ENCODE data around the gene APOA4. TPM values are rescaled to one million over a fixed set of nuclear protein-coding genes. Genes with fewer than 3 reads are reported as not detected.

APOA4 gene
- not detected in 3 replicates for total RNA-seq
- long read RNA-seq = 0 reads

- H3K9me3 Mint-ChIP-seq (ENCODE audit: low read depth) = no peaks in the 10 kb centered on the region
- DNase-seq (ENCODE audit: low spot score) = no peak
These were observed at the start of gene APOA4 for GRCh38 chr11:116823031-116823843. Gene APOA4 (minus strand): TSS chr11:116823304. CDS start chr11:116823191, 113 bp downstream.

DNA sequence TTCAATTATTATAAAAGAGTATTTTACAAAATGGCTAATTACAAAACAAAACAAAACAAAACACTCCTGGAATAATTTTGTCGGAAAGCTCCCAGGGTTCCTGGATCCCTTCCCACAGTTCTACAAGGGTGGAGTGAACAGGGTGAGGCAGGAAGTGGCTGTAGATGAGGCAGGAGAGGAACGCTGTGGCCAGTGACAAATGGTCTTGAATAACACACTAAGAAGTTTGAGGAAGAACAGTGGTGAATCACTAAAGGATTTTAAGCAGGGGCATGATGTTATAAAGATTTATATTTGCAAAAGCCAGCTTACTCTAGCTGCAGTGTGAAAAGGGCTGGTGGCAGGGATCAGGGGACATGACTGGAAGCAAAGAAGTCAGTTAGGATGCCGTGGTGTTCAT is 48.1 kb upstream of the APOA4 start:
- Mint-ChIP-seq H3K27ac (ENCODE audit: unreplicated experiment) (peak overlapping the region; percentile 64), H3K36me3 (ENCODE audit: low read depth) (peaks cover 29% of the 10 kb centered on the region)
- no peak for DNase-seq (ENCODE audit: low spot score)

More at GRCh38 chr11:116823031-116823843, at the start of gene APOA4:
- no peak within 1 kb of the TSS for H3K27ac Mint-ChIP-seq (ENCODE audit: unreplicated experiment)
- no peak within 1 kb of the TSS for H3K4me3 Mint-ChIP-seq (ENCODE audit: unreplicated experiment)
- no peaks in the 10 kb centered on the region for H3K27me3 Mint-ChIP-seq (ENCODE audit: low read depth)
- H3K36me3 Mint-ChIP-seq (ENCODE audit: low read depth) = no peaks in the 10 kb centered on the region
- no peaks in the 10 kb centered on the region for H3K4me1 Mint-ChIP-seq (ENCODE audit: low read depth)
- no peak for TF ChIP-seq CTCF (IDR thresholded peaks at IDR 0.05)

DNA sequence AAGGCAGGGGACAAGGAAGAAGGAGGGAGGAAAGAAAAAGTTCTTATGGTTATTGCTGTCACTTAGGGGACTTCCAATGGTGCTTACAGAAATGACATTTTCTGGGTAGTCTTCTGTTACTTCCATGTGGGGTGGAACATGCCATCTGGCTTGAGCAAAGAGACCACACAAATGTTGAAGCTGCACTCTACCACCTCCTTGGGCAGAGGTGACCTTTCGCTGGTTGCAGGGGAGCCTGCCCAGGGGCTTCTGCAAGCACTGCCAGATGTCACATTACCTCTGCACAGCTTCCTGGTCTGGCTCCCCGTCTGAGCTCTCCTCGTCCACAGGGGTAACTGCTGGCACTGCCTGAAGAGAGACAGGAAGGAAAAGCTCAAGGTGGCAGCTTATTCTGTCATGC is 47.0 kb upstream of the APOA4 start:
- peaks cover 31% of the 10 kb centered on the region for H3K36me3 Mint-ChIP-seq (ENCODE audit: low read depth)
- TF ChIP-seq CTCF (IDR thresholded peaks at IDR 0.05) = no peak
- H3K9me3 Mint-ChIP-seq (ENCODE audit: low read depth) = no peaks in the 10 kb centered on the region

More for the DNA sequence above, 48.1 kb upstream of the APOA4 start:
- TF ChIP-seq CTCF (IDR thresholded peaks at IDR 0.05) = no peak
- Mint-ChIP-seq H3K4me3 (ENCODE audit: unreplicated experiment) (no peak overlapping the region), H3K27me3 (ENCODE audit: low read depth) (no peaks in the 10 kb centered on the region), H3K4me1 (ENCODE audit: low read depth) (peaks cover 14% of the 10 kb centered on the region), H3K9me3 (ENCODE audit: low read depth) (no peaks in the 10 kb centered on the region)

DNA sequence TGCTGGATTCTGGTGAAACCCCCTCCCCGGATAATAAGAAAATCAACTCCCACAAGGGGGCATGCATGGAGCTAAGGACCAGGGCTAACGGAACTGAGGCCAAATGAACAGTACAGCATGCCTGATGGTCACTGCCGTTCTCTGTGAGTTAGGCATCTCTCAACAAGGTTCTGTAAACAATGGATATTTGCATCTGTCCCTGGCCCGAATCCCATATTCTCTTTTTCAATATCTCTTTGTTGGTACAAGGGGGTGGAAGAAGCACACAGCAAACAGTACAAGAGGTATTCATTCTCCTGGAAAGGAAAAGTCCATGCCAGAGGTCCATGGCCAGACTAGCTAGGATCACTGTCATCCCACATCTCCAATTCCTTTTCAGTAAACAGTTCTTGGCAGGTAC is 46.5 kb upstream of the APOA4 start:
- TF ChIP-seq CTCF (IDR thresholded peaks at IDR 0.05) = no peak
- Mint-ChIP-seq H3K36me3 (ENCODE audit: low read depth) (peaks cover 29% of the 10 kb centered on the region), H3K9me3 (ENCODE audit: low read depth) (no peaks in the 10 kb centered on the region), H3K27me3 (ENCODE audit: low read depth) (no peaks in the 10 kb centered on the region), H3K4me3 (ENCODE audit: unreplicated experiment) (no peak overlapping the region), H3K27ac (ENCODE audit: unreplicated experiment) (no peak overlapping the region), H3K4me1 (ENCODE audit: low read depth) (peaks cover 20% of the 10 kb centered on the region)
- DNase-seq (ENCODE audit: low spot score) = no peak

More for the DNA sequence above, 47.0 kb upstream of the APOA4 start:
- peaks cover 20% of the 10 kb centered on the region for H3K4me1 Mint-ChIP-seq (ENCODE audit: low read depth)
- no peaks in the 10 kb centered on the region for H3K27me3 Mint-ChIP-seq (ENCODE audit: low read depth)
- H3K4me3 Mint-ChIP-seq (ENCODE audit: unreplicated experiment) = no peak overlapping the region
- H3K27ac Mint-ChIP-seq (ENCODE audit: unreplicated experiment) = peak overlapping the region; percentile 30
- no peak for DNase-seq (ENCODE audit: low spot score)

GRCh38 chr11:116868066-116868465 is 45.0 kb upstream of the APOA4 start:
- H3K4me3 Mint-ChIP-seq (ENCODE audit: unreplicated experiment) = no peak overlapping the region
- TF ChIP-seq CTCF (IDR thresholded peaks at IDR 0.05) = no peak
- H3K27ac Mint-ChIP-seq (ENCODE audit: unreplicated experiment) = no peak overlapping the region
- DNase-seq (ENCODE audit: low spot score) = no peak
- H3K36me3 Mint-ChIP-seq (ENCODE audit: low read depth) = peaks cover 30% of the 10 kb centered on the region
- H3K9me3 Mint-ChIP-seq (ENCODE audit: low read depth) = no peaks in the 10 kb centered on the region
- peaks cover 20% of the 10 kb centered on the region for H3K4me1 Mint-ChIP-seq (ENCODE audit: low read depth)
- H3K27me3 Mint-ChIP-seq (ENCODE audit: low read depth) = no peaks in the 10 kb centered on the region
